Astrocyte (in vitro differentiated cells and primary cell): ENCODE results near the gene ESF1.

Experiments used
- CTCF ChIP-seq: IDR thresholded peaks from 2 replicates; pipeline ENCODE4 v1.5.1; 2011; ENCODE audit warnings: low read depth, mild to moderate bottlenecking, inconsistent platforms, low read length, moderate library complexity; ENCODE audit not compliant: insufficient read depth
- EZH2 ChIP-seq: IDR thresholded peaks from 2 replicates; pipeline ENCODE4 v1.6.1; 2012; ENCODE audit warnings: mild to moderate bottlenecking, low read length, inconsistent platforms; ENCODE audit not compliant: insufficient read depth

- TF ChIP-seq CTCF (no peak), EZH2 (no peak)
Measured at GRCh38 chr20:13692802-13693736, 91.7 kb downstream of the ESF1 start.
